ENCODE results near the gene HDAC4.

The HDAC4 gene

GRCh38 chr2:239348563-239349452 lies 52.0 kb downstream of the HDAC4 start:
- H4K20me1 ChIP-seq (ENCODE audit: insufficient read depth, low read length, poor library complexity, severe bottlenecking): no peaks in the 10 kb centered on the region
- H3K4me1 ChIP-seq (ENCODE audit: insufficient read depth, low read length, poor library complexity, severe bottlenecking): no peaks in the 10 kb centered on the region
- no peak overlapping the region for H3K4me2 ChIP-seq (ENCODE audit: low read depth, low read length, poor library complexity, severe bottlenecking)
- no peak for TF ChIP-seq EZH2phosphoT487 (IDR thresholded peaks at IDR 0.05; ENCODE audit: borderline replicate concordance)
- no peak for TF ChIP-seq CTCF (conservative IDR thresholded peaks at IDR 0.05; ENCODE audit: low read length)
- H2AFZ ChIP-seq (ENCODE audit: low read length): no peak overlapping the region
- no peaks in the 10 kb centered on the region for H3K27me3 ChIP-seq (ENCODE audit: insufficient read depth, low read length, poor library complexity, severe bottlenecking)
- peaks cover 3% of the 10 kb centered on the region; the same call in 1 of the 2 replicates for H3K36me3 ChIP-seq (ENCODE audit: insufficient read depth, low read length)
- peaks cover 21% of the 10 kb centered on the region for H3K79me2 ChIP-seq (ENCODE audit: insufficient read depth, low read length)
- no peaks in the 10 kb centered on the region for H3K9me3 ChIP-seq (ENCODE audit: insufficient read depth, low read depth, low read length)
- H3K9ac ChIP-seq (ENCODE audit: low read depth, low read length, poor library complexity, severe bottlenecking): no peak overlapping the region
- no peak overlapping the region for H3K4me3 ChIP-seq (ENCODE audit: low read length, poor library complexity, severe bottlenecking)
- H3K9me2 ChIP-seq (replicated peaks; ENCODE audit: low read depth, low read length): no peaks in the 10 kb centered on the region
- no peaks in the 10 kb centered on the region for H3F3A ChIP-seq (ENCODE audit: low read depth)

- Histone ChIP-seq H4K20me1 (ENCODE audit: insufficient read depth, low read length, poor library complexity, severe bottlenecking) (no peaks in the 10 kb centered on the region), H3F3A (ENCODE audit: low read depth) (no peaks in the 10 kb centered on the region), H2AFZ (ENCODE audit: low read length) (no peak overlapping the region), H3K27me3 (ENCODE audit: insufficient read depth, low read length, poor library complexity, severe bottlenecking) (no peaks in the 10 kb centered on the region), H3K79me2 (ENCODE audit: insufficient read depth, low read length) (peaks cover 26% of the 10 kb centered on the region), H3K36me3 (ENCODE audit: insufficient read depth, low read length) (peaks cover 3% of the 10 kb centered on the region; the same call in 1 of the 2 replicates), H3K9me2 (replicated peaks; ENCODE audit: low read depth, low read length) (no peaks in the 10 kb centered on the region), H3K4me2 (ENCODE audit: low read depth, low read length, poor library complexity, severe bottlenecking) (no peak overlapping the region), H3K9me3 (ENCODE audit: insufficient read depth, low read depth, low read length) (no peaks in the 10 kb centered on the region), H3K4me1 (ENCODE audit: insufficient read depth, low read length, poor library complexity, severe bottlenecking) (no peaks in the 10 kb centered on the region), H3K4me3 (ENCODE audit: low read length, poor library complexity, severe bottlenecking) (no peak overlapping the region), H3K9ac (ENCODE audit: low read depth, low read length, poor library complexity, severe bottlenecking) (no peak overlapping the region)
- no peak for TF ChIP-seq CTCF (conservative IDR thresholded peaks at IDR 0.05; ENCODE audit: low read length)
- TF ChIP-seq EZH2phosphoT487 (IDR thresholded peaks at IDR 0.05; ENCODE audit: borderline replicate concordance): no peak
These were observed 54.1 kb downstream of the HDAC4 start for GRCh38 chr2:239346676-239347075.

GRCh38 chr2:239345251-239345650 lies 55.6 kb downstream of the HDAC4 start:
- H3K36me3 ChIP-seq (ENCODE audit: insufficient read depth, low read length): no peaks in the 10 kb centered on the region; the same call in 1 of the 2 replicates
- no peaks in the 10 kb centered on the region for H4K20me1 ChIP-seq (ENCODE audit: insufficient read depth, low read length, poor library complexity, severe bottlenecking)
- no peaks in the 10 kb centered on the region for H3K9me3 ChIP-seq (ENCODE audit: insufficient read depth, low read depth, low read length)
- H3F3A ChIP-seq (ENCODE audit: low read depth): no peaks in the 10 kb centered on the region
- H3K4me2 ChIP-seq (ENCODE audit: low read depth, low read length, poor library complexity, severe bottlenecking): no peak overlapping the region
- no peaks in the 10 kb centered on the region for H3K9me2 ChIP-seq (replicated peaks; ENCODE audit: low read depth, low read length)
- peaks cover 32% of the 10 kb centered on the region for H3K79me2 ChIP-seq (ENCODE audit: insufficient read depth, low read length)
- H3K4me3 ChIP-seq (ENCODE audit: low read length, poor library complexity, severe bottlenecking): no peak overlapping the region
- H3K4me1 ChIP-seq (ENCODE audit: insufficient read depth, low read length, poor library complexity, severe bottlenecking): peaks cover 3% of the 10 kb centered on the region
- no peak overlapping the region for H2AFZ ChIP-seq (ENCODE audit: low read length)
- TF ChIP-seq EZH2phosphoT487 (IDR thresholded peaks at IDR 0.05; ENCODE audit: borderline replicate concordance) (no peak), CTCF (conservative IDR thresholded peaks at IDR 0.05; ENCODE audit: low read length) (no peak)
- H3K9ac ChIP-seq (ENCODE audit: low read depth, low read length, poor library complexity, severe bottlenecking): no peak overlapping the region
- H3K27me3 ChIP-seq (ENCODE audit: insufficient read depth, low read length, poor library complexity, severe bottlenecking): no peaks in the 10 kb centered on the region

All from Loucy (cell line).